ENCODE results near the gene DLGAP1. TPM values are rescaled to one million over a fixed set of nuclear protein-coding genes. Genes with fewer than 3 reads are reported as not detected.

The DLGAP1 gene
- total and polyA plus RNA-seq, 4 donors, result 0.06 to 1.2 (median 0.17) TPM; not detected in 1

DNA sequence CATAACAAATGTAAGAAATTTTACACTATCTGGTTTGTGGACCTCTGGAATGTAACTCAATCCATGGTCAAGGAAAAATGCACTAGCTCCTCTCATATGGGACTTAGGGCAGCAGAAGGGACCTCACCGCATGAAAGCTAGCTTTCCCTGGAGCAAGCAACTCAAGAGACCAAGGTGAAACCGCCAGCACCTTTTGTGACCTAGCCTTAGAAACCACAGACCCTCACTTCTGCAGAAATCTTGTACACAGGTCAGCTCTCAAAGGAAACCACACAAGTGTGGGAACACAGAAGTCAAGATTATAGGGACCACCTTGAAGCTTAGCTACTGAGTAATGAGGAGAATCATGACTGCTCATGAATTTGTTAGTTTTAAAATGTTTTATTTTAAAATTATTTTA, 222.5 kb downstream of the DLGAP1 start (continued):
- TF ChIP-seq JUND (IDR thresholded peaks at IDR 0.05) (no peak), MAX (IDR thresholded peaks at IDR 0.05) (no peak), RXRA (IDR thresholded peaks at IDR 0.05) (no peak), EGR1 (IDR thresholded peaks at IDR 0.05; ENCODE audit: low read depth in 2 of 2) (no peak), HNF4A (conservative IDR thresholded peaks at IDR 0.05) (no peak), GABPA (IDR thresholded peaks at IDR 0.05 in 1 of 2, conservative IDR thresholded peaks at IDR 0.05 in 1 of 2) (no peak)
- TF ChIP-seq, protein P1, sequence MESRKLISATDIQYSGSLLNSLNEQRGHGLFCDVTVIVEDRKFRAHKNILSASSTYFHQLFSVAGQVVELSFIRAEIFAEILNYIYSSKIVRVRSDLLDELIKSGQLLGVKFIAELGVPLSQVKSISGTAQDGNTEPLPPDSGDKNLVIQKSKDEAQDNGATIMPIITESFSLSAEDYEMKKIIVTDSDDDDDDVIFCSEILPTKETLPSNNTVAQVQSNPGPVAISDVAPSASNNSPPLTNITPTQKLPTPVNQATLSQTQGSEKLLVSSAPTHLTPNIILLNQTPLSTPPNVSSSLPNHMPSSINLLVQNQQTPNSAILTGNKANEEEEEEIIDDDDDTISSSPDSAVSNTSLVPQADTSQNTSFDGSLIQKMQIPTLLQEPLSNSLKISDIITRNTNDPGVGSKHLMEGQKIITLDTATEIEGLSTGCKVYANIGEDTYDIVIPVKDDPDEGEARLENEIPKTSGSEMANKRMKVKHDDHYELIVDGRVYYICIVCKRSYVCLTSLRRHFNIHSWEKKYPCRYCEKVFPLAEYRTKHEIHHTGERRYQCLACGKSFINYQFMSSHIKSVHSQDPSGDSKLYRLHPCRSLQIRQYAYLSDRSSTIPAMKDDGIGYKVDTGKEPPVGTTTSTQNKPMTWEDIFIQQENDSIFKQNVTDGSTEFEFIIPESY (IDR thresholded peaks at IDR 0.05), result no peak

DNA sequence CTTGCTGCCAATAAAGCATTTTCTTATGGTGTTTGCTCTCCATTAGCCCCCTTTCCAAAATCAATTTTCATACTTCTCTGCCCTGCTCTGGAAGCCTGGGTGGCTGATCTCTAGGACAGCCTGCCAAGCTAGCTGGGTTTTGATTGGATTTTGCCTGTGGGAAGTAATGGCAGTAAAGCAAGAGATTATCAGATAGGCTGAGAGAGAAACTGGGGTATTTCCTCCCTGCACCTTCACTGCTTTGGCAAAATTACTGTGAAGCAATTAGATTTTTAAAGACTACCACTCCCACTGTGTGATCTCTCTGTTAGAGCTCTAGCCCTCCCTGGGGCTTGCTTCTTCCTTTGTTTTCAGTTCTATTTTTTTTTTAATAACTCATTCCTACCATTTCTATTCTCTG, 223.8 kb downstream of the DLGAP1 start:
- Histone ChIP-seq H3K9ac (ENCODE audit: low read depth in 1 of 2, low read length in 2 of 2) (no peak overlapping the region), H3K4me1 (ENCODE audit: control insufficient read depth in 4 of 4, insufficient read depth in 4 of 4, low read length in 3 of 4) (no peaks in the 10 kb centered on the region), H3K36me3 (ENCODE audit: control insufficient read depth in 4 of 4, insufficient read depth in 3 of 4, low read depth in 1 of 4, low read length in 3 of 4) (no peaks in the 10 kb centered on the region), H3K9me3 (ENCODE audit: control insufficient read depth in 4 of 4, low read length in 3 of 4) (no peaks in the 10 kb centered on the region), H3K4me3 (ENCODE audit: low read depth in 1 of 3, low read length in 3 of 3) (no peak overlapping the region), H3K27ac (ENCODE audit: low read depth in 1 of 2, low read length in 2 of 2) (no peak overlapping the region), H3K27me3 (ENCODE audit: control insufficient read depth in 4 of 4, insufficient read depth in 4 of 4, low read length in 3 of 4) (no peaks in the 10 kb centered on the region)
- TF ChIP-seq, protein P1 (IDR thresholded peaks at IDR 0.05), result no peak
- TF ChIP-seq YY1 (IDR thresholded peaks at IDR 0.05) (no peak), RAD21 (IDR thresholded peaks at IDR 0.05) (no peak), HNF4G (IDR thresholded peaks at IDR 0.05) (no peak), TAF1 (conservative IDR thresholded peaks at IDR 0.05) (no peak), RXRA (IDR thresholded peaks at IDR 0.05) (no peak), FOXA1 (IDR thresholded peaks at IDR 0.05) (no peak), SP1 (IDR thresholded peaks at IDR 0.05) (no peak), JUND (IDR thresholded peaks at IDR 0.05) (no peak), EGR1 (IDR thresholded peaks at IDR 0.05; ENCODE audit: low read depth in 2 of 2) (no peak), NR2F2 (IDR thresholded peaks at IDR 0.05) (no peak), GABPA (IDR thresholded peaks at IDR 0.05 in 1 of 2, conservative IDR thresholded peaks at IDR 0.05 in 1 of 2) (no peak), HNF4A (conservative IDR thresholded peaks at IDR 0.05) (no peak), MAX (IDR thresholded peaks at IDR 0.05) (no peak), FOXA2 (IDR thresholded peaks at IDR 0.05) (no peak)
- TF ChIP-seq, protein P2, sequence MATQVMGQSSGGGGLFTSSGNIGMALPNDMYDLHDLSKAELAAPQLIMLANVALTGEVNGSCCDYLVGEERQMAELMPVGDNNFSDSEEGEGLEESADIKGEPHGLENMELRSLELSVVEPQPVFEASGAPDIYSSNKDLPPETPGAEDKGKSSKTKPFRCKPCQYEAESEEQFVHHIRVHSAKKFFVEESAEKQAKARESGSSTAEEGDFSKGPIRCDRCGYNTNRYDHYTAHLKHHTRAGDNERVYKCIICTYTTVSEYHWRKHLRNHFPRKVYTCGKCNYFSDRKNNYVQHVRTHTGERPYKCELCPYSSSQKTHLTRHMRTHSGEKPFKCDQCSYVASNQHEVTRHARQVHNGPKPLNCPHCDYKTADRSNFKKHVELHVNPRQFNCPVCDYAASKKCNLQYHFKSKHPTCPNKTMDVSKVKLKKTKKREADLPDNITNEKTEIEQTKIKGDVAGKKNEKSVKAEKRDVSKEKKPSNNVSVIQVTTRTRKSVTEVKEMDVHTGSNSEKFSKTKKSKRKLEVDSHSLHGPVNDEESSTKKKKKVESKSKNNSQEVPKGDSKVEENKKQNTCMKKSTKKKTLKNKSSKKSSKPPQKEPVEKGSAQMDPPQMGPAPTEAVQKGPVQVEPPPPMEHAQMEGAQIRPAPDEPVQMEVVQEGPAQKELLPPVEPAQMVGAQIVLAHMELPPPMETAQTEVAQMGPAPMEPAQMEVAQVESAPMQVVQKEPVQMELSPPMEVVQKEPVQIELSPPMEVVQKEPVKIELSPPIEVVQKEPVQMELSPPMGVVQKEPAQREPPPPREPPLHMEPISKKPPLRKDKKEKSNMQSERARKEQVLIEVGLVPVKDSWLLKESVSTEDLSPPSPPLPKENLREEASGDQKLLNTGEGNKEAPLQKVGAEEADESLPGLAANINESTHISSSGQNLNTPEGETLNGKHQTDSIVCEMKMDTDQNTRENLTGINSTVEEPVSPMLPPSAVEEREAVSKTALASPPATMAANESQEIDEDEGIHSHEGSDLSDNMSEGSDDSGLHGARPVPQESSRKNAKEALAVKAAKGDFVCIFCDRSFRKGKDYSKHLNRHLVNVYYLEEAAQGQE (IDR thresholded peaks at IDR 0.05), result no peak
- TF ChIP-seq, protein P3, sequence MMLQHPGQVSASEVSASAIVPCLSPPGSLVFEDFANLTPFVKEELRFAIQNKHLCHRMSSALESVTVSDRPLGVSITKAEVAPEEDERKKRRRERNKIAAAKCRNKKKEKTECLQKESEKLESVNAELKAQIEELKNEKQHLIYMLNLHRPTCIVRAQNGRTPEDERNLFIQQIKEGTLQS (IDR thresholded peaks at IDR 0.05), result no peak
- TF ChIP-seq, protein P4, sequence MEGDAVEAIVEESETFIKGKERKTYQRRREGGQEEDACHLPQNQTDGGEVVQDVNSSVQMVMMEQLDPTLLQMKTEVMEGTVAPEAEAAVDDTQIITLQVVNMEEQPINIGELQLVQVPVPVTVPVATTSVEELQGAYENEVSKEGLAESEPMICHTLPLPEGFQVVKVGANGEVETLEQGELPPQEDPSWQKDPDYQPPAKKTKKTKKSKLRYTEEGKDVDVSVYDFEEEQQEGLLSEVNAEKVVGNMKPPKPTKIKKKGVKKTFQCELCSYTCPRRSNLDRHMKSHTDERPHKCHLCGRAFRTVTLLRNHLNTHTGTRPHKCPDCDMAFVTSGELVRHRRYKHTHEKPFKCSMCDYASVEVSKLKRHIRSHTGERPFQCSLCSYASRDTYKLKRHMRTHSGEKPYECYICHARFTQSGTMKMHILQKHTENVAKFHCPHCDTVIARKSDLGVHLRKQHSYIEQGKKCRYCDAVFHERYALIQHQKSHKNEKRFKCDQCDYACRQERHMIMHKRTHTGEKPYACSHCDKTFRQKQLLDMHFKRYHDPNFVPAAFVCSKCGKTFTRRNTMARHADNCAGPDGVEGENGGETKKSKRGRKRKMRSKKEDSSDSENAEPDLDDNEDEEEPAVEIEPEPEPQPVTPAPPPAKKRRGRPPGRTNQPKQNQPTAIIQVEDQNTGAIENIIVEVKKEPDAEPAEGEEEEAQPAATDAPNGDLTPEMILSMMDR (IDR thresholded peaks at IDR 0.05; ENCODE audit: low read depth, low read length, missing input control), result no peak
- DNase-seq (ENCODE audit: low spot score), result no peak

Data from liver (tissue), 9 donors.